Esophagus muscularis mucosa (tissue), 4 donors: ENCODE results near the gene CPSF4L. TPM values are rescaled to one million over a fixed set of nuclear protein-coding genes. Genes with fewer than 3 reads are reported as not detected.
A peak's percentile ranks its signal among the peaks of the same experiment; 100 is the strongest.

Experiments
- DNase-seq: peaks from one replicate; pipeline ENCODE4 v3.0.0-alpha.2; 2017; ENCODE audit errors: extremely low spot score
- H3K27ac ChIP-seq, 4 donors: fragments of 200-600 bp; sonication (generic); replicated peaks in 1 of 4; 1 replicate in 3 of 4; 2 replicates in 1 of 4; pipeline ENCODE4 v1.5.1; 2016 to 2019; ENCODE audit warnings: mild to moderate bottlenecking in 1 of 4
- H3K27me3 ChIP-seq, 4 donors: fragments of 200-600 bp; sonication (generic); one replicate each; pipeline versions ENCODE4 v1.5.1 to v1.6.0; 2016 to 2019
- H3K36me3 ChIP-seq, 4 donors: fragments of 200-600 bp; sonication (generic); one replicate each; pipeline ENCODE4 v1.5.1; 2016 to 2019
- H3K4me1 ChIP-seq, 4 donors: fragments of 200-600 bp; sonication (generic); one replicate each; pipeline ENCODE4 v1.5.1; 2016 to 2019
- H3K4me3 ChIP-seq, 4 donors: fragments of 200-600 bp; sonication (generic); 1 replicate in 2 of 4; 2 replicates in 2 of 4; pipeline ENCODE4 v1.5.1; 2016 to 2019; ENCODE audit warnings: mild to moderate bottlenecking in 4 of 4, moderate library complexity in 1 of 4
- H3K9me3 ChIP-seq, 4 donors: fragments of 200-600 bp; sonication (generic); 1 replicate in 3 of 4; 2 replicates in 1 of 4; pipeline ENCODE4 v1.5.1; 2016 to 2019
- CTCF ChIP-seq, 3 experiments: fragments of 200-600 bp in 2 of 3; fragments of 450-650 bp in 1 of 3; sonication (generic) in 2 of 3; IDR thresholded peaks; one replicate each; pipeline ENCODE4 v1.5.1; 2017 to 2019; ENCODE audit warnings: antibody characterized with exemption in 3 of 3, mild to moderate bottlenecking in 2 of 3, moderate library complexity in 1 of 3
- EP300 ChIP-seq: sonication (generic); formaldehyde crosslinking; IDR thresholded peaks from one replicate; pipeline ENCODE4 v1.6.1; 2017; ENCODE audit warnings: antibody characterized with exemption
- POLR2A ChIP-seq: fragments of 450-650 bp; IDR thresholded peaks from one replicate; pipeline ENCODE4 v1.6.1; 2017; ENCODE audit warnings: antibody characterized with exemption, moderate library complexity, mild to moderate bottlenecking, low read depth
- POLR2AphosphoS5 ChIP-seq, 2 donors: sonication (generic); formaldehyde crosslinking; IDR thresholded peaks; one replicate each; pipeline ENCODE4 v1.6.1; 2017; ENCODE audit warnings: antibody characterized with exemption in 2 of 2
- WGBS: methylation state at CpG from one replicate; pipeline ENCODE4 v1.1.5; 2018; 5-methylcytosine and 5-hydroxymethylcytosine counted together
- intact Hi-C: fragments of 100-400 bp; cut with DNase I; formaldehyde crosslinking; loops from one replicate; pipeline ENCODE4 v1.15.1; 2023
- total RNA-seq, 4 donors: library from RNA; depleted of rRNA; stranded (reverse); fragments of >200 nt; gene quantifications; one replicate each; pipeline versions ENCODE4 v1.1.0 to v1.2.1, GENCODE V29; 2016

Gene CPSF4L
- total RNA-seq, 4 donors from 2014 or later, result not detected

- no peak for DNase-seq
- intact Hi-C loops, result no loop called here
- Histone ChIP-seq H3K27me3 (no peaks in the 10 kb centered on the region), H3K27ac (peak overlapping the region in 3 of 4 donors; percentile 46 to 55 (median 53)), H3K9me3 (no peaks in the 10 kb centered on the region), H3K4me3 (no peak overlapping the region), H3K36me3 (peaks cover 72 to 100% (median 98%) of the 10 kb centered on the region in 4 donors), H3K4me1 (peaks cover 12 to 28% (median 22%) of the 10 kb centered on the region in 4 donors)
- TF ChIP-seq CTCF (IDR thresholded peaks at IDR 0.05) (no peak), POLR2AphosphoS5 (IDR thresholded peaks at IDR 0.05) (peak in 1 of 2 donors; percentile 26)
- WGBS, result 50% methylated on average over 8 of the region's 8 CpGs
Observed at GRCh38 chr17:73203135-73203787, 58.4 kb downstream of the CPSF4L start.

- no peak for DNase-seq
- no peaks in the 10 kb centered on the region for H3K9me3 ChIP-seq
- peaks cover 67 to 100% (median 98%) of the 10 kb centered on the region in 4 donors for H3K36me3 ChIP-seq
- H3K4me3 ChIP-seq, result no peak overlapping the region
- H3K27me3 ChIP-seq, result no peaks in the 10 kb centered on the region
- TF ChIP-seq CTCF (IDR thresholded peaks at IDR 0.05) (no peak), POLR2AphosphoS5 (IDR thresholded peaks at IDR 0.05) (no peak), POLR2A (no peak), EP300 (no peak)
- peaks cover 12 to 25% (median 22%) of the 10 kb centered on the region in 4 donors for H3K4me1 ChIP-seq
- WGBS, result 90% methylated on average over 19 of the region's 19 CpGs
- no peak overlapping the region for H3K27ac ChIP-seq
- intact Hi-C loops, result no loop called here
Observed at GRCh38 chr17:73201215-73202069, 60.2 kb downstream of the CPSF4L start.

- peaks cover 17 to 34% (median 25%) of the 10 kb centered on the region in 4 donors for H3K4me1 ChIP-seq
- H3K4me3 ChIP-seq, result no peak overlapping the region
- H3K27me3 ChIP-seq, result no peaks in the 10 kb centered on the region
- WGBS, result 88% methylated on average over 10 of the region's 10 CpGs
- no peaks in the 10 kb centered on the region for H3K9me3 ChIP-seq
- no peak overlapping the region for H3K27ac ChIP-seq
- no peak for TF ChIP-seq EP300
- no peak for TF ChIP-seq POLR2A
- no peak for TF ChIP-seq POLR2AphosphoS5 (IDR thresholded peaks at IDR 0.05)
- TF ChIP-seq CTCF (IDR thresholded peaks at IDR 0.05), result no peak
- no peak for DNase-seq
- intact Hi-C loops, result no loop called here
- peaks cover 58 to 94% (median 92%) of the 10 kb centered on the region in 4 donors for H3K36me3 ChIP-seq
Observed at GRCh38 chr17:73200476-73200875, 61.2 kb downstream of the CPSF4L start.

- DNase-seq, result no peak
- Histone ChIP-seq H3K27me3 (no peaks in the 10 kb centered on the region), H3K27ac (no peak overlapping the region), H3K9me3 (no peaks in the 10 kb centered on the region), H3K4me3 (no peak overlapping the region), H3K4me1 (peaks cover 18 to 41% (median 25%) of the 10 kb centered on the region in 4 donors), H3K36me3 (peaks cover 58 to 88% (median 86%) of the 10 kb centered on the region in 4 donors)
- intact Hi-C loops, result no loop called here
- no peak for TF ChIP-seq POLR2A
- no peak for TF ChIP-seq CTCF (IDR thresholded peaks at IDR 0.05)
- 85% methylated on average over 8 of the region's 8 CpGs for WGBS
Observed at GRCh38 chr17:73199751-73200317, 61.8 kb downstream of the CPSF4L start.
